ENCODE data around the gene ADARB1. TPM values are rescaled to one million over a fixed set of nuclear protein-coding genes. Genes with fewer than 3 reads are reported as not detected.

The ADARB1 gene
- polyA plus RNA-seq, 3 donors from 2014 or later: 3.0 to 4.5 (median 3.4) TPM

GRCh38 chr21:45108808-45109781 is 34.7 kb downstream of the ADARB1 start:
- no peaks in the 10 kb centered on the region for H3K9me3 Mint-ChIP-seq
- peaks cover 39 to 48% of the 10 kb centered on the region in 2 donors for H3K4me1 Mint-ChIP-seq
- H3K4me3 Mint-ChIP-seq: peak overlapping the region; percentile 68 to 85 (median 78)
- H3K27ac Mint-ChIP-seq: peak overlapping the region; percentile 13 to 80 (median 74)
- DNase-seq: peak; percentile 33 to 39 (median 35)
- no peaks in the 10 kb centered on the region for H3K36me3 Mint-ChIP-seq
- H3K27me3 Mint-ChIP-seq (ENCODE audit: low read depth in 3 of 3): peaks cover 0 to 15% (median 9%) of the 10 kb centered on the region in 3 donors

- H3K27me3 Mint-ChIP-seq (ENCODE audit: low read depth in 3 of 3): peaks cover 0 to 17% (median 9%) of the 10 kb centered on the region in 3 donors
- H3K9me3 Mint-ChIP-seq: no peaks in the 10 kb centered on the region
- no peaks in the 10 kb centered on the region for H3K36me3 Mint-ChIP-seq
- DNase-seq: peak; percentile 52 to 59 (median 58)
- H3K27ac Mint-ChIP-seq: peak overlapping the region; percentile 25 to 80 (median 74)
- H3K4me1 Mint-ChIP-seq: peaks cover 36 to 45% of the 10 kb centered on the region in 2 donors
- H3K4me3 Mint-ChIP-seq: peak overlapping the region; percentile 68 to 85 (median 78)
These were observed 35.6 kb downstream of the ADARB1 start for GRCh38 chr21:45109831-45110492.

DNA sequence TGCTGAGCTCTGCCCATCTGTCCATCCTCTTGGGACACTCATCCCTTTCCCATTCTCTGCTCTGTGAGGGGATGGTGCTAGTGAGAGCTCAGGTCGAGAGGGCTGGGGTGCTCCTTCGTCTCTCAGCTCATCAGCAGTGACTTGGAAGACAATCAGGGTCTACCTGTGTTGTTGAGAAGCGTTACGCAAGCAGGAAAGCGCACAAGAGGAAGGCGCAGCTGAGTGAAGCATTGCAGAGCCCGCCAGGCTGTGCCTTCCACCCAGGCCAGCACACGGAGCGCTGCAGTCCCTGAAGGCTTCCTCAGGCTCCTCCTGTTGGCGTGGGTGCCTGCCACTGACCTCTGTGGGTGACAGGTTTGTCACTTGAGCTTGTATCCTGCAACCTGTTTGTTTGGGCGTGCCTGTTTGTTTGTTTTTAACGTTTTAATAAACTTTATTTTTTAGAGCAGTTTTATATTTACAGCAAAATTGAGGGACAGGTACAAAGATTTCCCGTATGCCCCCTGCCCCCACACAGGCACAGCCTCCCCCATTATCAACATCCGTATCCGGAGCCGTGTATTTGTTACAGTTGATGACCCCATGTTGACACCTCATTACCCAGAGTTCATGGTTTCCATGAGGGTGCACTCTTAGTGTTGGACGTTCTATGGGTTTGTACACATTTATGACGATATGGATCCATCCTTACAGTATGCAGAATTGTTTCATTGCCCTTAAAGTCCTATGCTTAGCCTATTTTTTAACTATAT is 36.7 kb downstream of the ADARB1 start:
- H3K4me1 Mint-ChIP-seq: peaks cover 45 to 56% of the 10 kb centered on the region in 2 donors
- H3K27me3 Mint-ChIP-seq (ENCODE audit: low read depth in 3 of 3): peaks cover 0 to 17% (median 9%) of the 10 kb centered on the region in 3 donors
- no peaks in the 10 kb centered on the region for H3K36me3 Mint-ChIP-seq
- no peak overlapping the region for H3K27ac Mint-ChIP-seq
- DNase-seq: no peak
- peak overlapping the region; percentile 29 to 78 (median 63) for H3K4me3 Mint-ChIP-seq
- no peaks in the 10 kb centered on the region for H3K9me3 Mint-ChIP-seq

- Mint-ChIP-seq H3K4me1 (peaks cover 47 to 53% of the 10 kb centered on the region in 2 donors), H3K4me3 (peak overlapping the region in 2 of 5 donors; percentile 12 to 37), H3K27me3 (ENCODE audit: low read depth in 3 of 3) (peaks cover 0 to 17% (median 9%) of the 10 kb centered on the region in 3 donors), H3K36me3 (no peaks in the 10 kb centered on the region), H3K27ac (no peak overlapping the region), H3K9me3 (no peaks in the 10 kb centered on the region)
- no peak for DNase-seq
These were observed 37.3 kb downstream of the ADARB1 start for GRCh38 chr21:45111703-45112102.

GRCh38 chr21:45112371-45112770 is 38.0 kb downstream of the ADARB1 start:
- Mint-ChIP-seq H3K27ac (no peak overlapping the region), H3K9me3 (no peaks in the 10 kb centered on the region), H3K27me3 (ENCODE audit: low read depth in 3 of 3) (peaks cover 0 to 17% (median 9%) of the 10 kb centered on the region in 3 donors), H3K36me3 (no peaks in the 10 kb centered on the region), H3K4me1 (peaks cover 47 to 51% of the 10 kb centered on the region in 2 donors), H3K4me3 (peak overlapping the region in 1 of 5 donors; percentile 40)
- no peak for DNase-seq

GRCh38 chr21:45113543-45113942 is 39.2 kb downstream of the ADARB1 start:
- Mint-ChIP-seq H3K27me3 (ENCODE audit: low read depth in 3 of 3) (peaks cover 0 to 17% (median 9%) of the 10 kb centered on the region in 3 donors), H3K27ac (no peak overlapping the region), H3K4me1 (peaks cover 45 to 49% of the 10 kb centered on the region in 2 donors), H3K9me3 (no peaks in the 10 kb centered on the region), H3K36me3 (no peaks in the 10 kb centered on the region), H3K4me3 (no peak overlapping the region)
- DNase-seq: no peak

- Mint-ChIP-seq H3K4me3 (no peak overlapping the region), H3K27ac (no peak overlapping the region), H3K4me1 (peaks cover 40 to 44% of the 10 kb centered on the region in 2 donors), H3K27me3 (ENCODE audit: low read depth in 3 of 3) (peaks cover 0 to 14% (median 9%) of the 10 kb centered on the region in 3 donors), H3K36me3 (no peaks in the 10 kb centered on the region), H3K9me3 (no peaks in the 10 kb centered on the region)
- DNase-seq: no peak
These were observed 39.7 kb downstream of the ADARB1 start for GRCh38 chr21:45114072-45114471.

- Mint-ChIP-seq H3K4me1 (peaks cover 36 to 40% of the 10 kb centered on the region in 2 donors), H3K27ac (no peak overlapping the region), H3K9me3 (no peaks in the 10 kb centered on the region), H3K27me3 (ENCODE audit: low read depth in 3 of 3) (peaks cover 0 to 10% (median 6%) of the 10 kb centered on the region in 3 donors), H3K36me3 (no peaks in the 10 kb centered on the region), H3K4me3 (no peak overlapping the region)
- no peak for DNase-seq
These were observed 40.1 kb downstream of the ADARB1 start for GRCh38 chr21:45114475-45114874.

DNA sequence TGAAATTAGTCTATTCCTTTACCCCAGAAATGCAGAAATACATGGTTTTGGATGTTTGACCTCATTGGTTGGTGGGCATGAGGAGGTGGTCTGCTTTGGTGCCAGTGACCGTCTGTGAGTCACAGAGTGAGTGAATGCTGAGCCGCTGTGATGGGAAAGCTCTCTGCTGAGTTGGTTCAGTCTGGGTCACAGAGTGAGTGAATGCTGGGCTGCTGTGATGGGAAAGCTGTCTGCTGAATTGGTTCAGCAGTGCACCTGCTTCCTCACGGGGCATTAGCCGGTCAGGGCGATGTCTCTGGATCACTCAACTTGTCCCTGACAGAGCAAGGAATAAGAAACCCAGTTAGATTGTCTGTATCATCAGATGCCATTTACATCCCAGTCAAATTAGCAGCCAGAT is 40.8 kb downstream of the ADARB1 start:
- H3K36me3 Mint-ChIP-seq: no peaks in the 10 kb centered on the region
- peaks cover 0 to 6% (median 6%) of the 10 kb centered on the region in 3 donors for H3K27me3 Mint-ChIP-seq (ENCODE audit: low read depth in 3 of 3)
- H3K27ac Mint-ChIP-seq: no peak overlapping the region
- H3K4me1 Mint-ChIP-seq: peaks cover 29 to 33% of the 10 kb centered on the region in 2 donors
- DNase-seq: no peak
- H3K9me3 Mint-ChIP-seq: no peaks in the 10 kb centered on the region
- H3K4me3 Mint-ChIP-seq: no peak overlapping the region

GRCh38 chr21:45116066-45116465 is 41.7 kb downstream of the ADARB1 start:
- H3K27ac Mint-ChIP-seq: no peak overlapping the region
- H3K36me3 Mint-ChIP-seq: no peaks in the 10 kb centered on the region
- H3K4me1 Mint-ChIP-seq: peaks cover 20 to 24% of the 10 kb centered on the region in 2 donors
- no peak for DNase-seq
- peaks cover 0 to 6% (median 6%) of the 10 kb centered on the region in 3 donors for H3K27me3 Mint-ChIP-seq (ENCODE audit: low read depth in 3 of 3)
- no peaks in the 10 kb centered on the region for H3K9me3 Mint-ChIP-seq
- H3K4me3 Mint-ChIP-seq: no peak overlapping the region

DNA sequence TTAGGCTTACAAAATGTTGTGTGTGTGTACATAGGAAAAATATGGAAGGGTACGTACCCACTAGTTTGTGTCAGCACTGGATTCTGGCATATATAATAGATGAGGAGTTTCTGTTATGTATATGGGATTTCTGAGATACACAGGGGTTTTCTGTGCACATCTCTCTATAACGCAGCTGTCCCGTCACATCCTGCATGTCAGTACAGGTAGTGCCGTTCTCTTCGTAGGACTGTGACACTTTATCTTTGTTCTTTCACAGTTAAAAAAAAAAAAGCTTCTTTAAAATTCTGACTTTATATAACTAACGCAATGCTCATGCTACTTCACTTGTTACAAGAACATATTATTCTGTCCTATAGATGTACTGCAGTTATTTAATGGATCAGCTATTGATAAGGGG is 42.9 kb downstream of the ADARB1 start:
- H3K36me3 Mint-ChIP-seq: peaks cover 0 to 5% (median 0%) of the 10 kb centered on the region in 3 donors
- DNase-seq: no peak
- H3K27ac Mint-ChIP-seq: no peak overlapping the region
- H3K27me3 Mint-ChIP-seq (ENCODE audit: low read depth in 3 of 3): peaks cover 0 to 5% (median 0%) of the 10 kb centered on the region in 3 donors
- H3K4me3 Mint-ChIP-seq: no peak overlapping the region
- H3K9me3 Mint-ChIP-seq: no peaks in the 10 kb centered on the region
- H3K4me1 Mint-ChIP-seq: peaks cover 14 to 16% of the 10 kb centered on the region in 2 donors

DNA sequence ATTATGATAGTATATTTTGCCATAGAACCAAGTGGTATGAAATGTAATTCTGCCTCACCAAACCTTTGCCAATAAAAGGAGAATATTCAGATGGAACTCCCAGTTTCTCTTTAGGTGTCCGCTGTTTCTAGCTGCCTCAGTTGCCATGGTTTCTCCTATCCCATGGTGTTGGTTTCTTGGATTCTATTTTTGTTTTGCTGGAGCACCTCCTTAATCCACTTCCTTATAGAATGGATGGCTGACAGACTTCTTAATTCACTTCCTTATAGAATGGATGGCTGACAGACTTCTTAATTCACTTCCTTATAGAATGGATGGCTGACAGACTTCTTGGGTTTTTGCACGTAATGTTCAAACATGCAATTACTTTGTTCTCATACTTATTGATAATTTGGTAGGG is 43.7 kb downstream of the ADARB1 start:
- peaks cover 18 to 22% of the 10 kb centered on the region in 2 donors for H3K4me1 Mint-ChIP-seq
- DNase-seq: no peak
- peaks cover 0 to 6% (median 0%) of the 10 kb centered on the region in 3 donors for H3K27me3 Mint-ChIP-seq (ENCODE audit: low read depth in 3 of 3)
- H3K9me3 Mint-ChIP-seq: no peaks in the 10 kb centered on the region
- peaks cover 0 to 5% (median 4%) of the 10 kb centered on the region in 3 donors for H3K36me3 Mint-ChIP-seq
- H3K4me3 Mint-ChIP-seq: no peak overlapping the region
- H3K27ac Mint-ChIP-seq: no peak overlapping the region

- H3K36me3 Mint-ChIP-seq: peaks cover 0 to 5% (median 4%) of the 10 kb centered on the region in 3 donors
- H3K27ac Mint-ChIP-seq: no peak overlapping the region
- peaks cover 0 to 6% (median 0%) of the 10 kb centered on the region in 3 donors for H3K27me3 Mint-ChIP-seq (ENCODE audit: low read depth in 3 of 3)
- H3K4me3 Mint-ChIP-seq: no peak overlapping the region
- H3K9me3 Mint-ChIP-seq: no peaks in the 10 kb centered on the region
- H3K4me1 Mint-ChIP-seq: peaks cover 16 to 18% of the 10 kb centered on the region in 2 donors
- no peak for DNase-seq
These were observed 45.4 kb downstream of the ADARB1 start for GRCh38 chr21:45119812-45120211.

Data from immature natural killer cell (primary cell).